Measurements from ENCODE around the gene MRGPRF. TPM values are rescaled to one million over a fixed set of nuclear protein-coding genes. Genes with fewer than 3 reads are reported as not detected.

MRGPRF gene
- total RNA-seq, 4 donors from 2014 or later, result 88.9 to 213 (median 165) TPM

DNA sequence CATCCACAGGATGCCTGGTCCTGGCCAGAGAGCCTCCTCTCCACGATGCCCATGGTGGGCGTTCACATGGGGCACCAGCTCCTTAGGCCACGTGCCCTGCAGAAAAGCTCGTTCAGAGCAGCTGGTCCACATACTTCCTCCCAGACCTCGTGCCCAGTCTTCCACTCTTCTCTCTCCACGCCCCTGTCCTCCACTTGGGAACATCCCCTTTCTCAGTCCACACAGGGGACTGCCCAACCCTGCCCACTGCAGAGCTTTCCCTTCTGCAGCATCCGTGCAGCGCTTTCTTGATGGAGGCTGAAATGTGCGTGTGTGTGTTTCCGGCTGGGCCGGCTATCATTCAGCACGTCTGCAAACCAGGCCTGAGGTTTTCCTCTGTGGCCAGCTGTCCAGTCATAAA lies 46.9 kb upstream of the MRGPRF start:
- no peak overlapping the region for H3K4me3 ChIP-seq
- ATAC-seq, result no peak
- H3K9me3 ChIP-seq, result no peaks in the 10 kb centered on the region
- H3K4me1 ChIP-seq, result peaks cover 0 to 89% (median 6%) of the 10 kb centered on the region in 3 donors
- H3K27me3 ChIP-seq, result no peaks in the 10 kb centered on the region
- TF ChIP-seq POLR2A (IDR thresholded peaks at IDR 0.05), result no peak
- no peak for TF ChIP-seq EP300 (IDR thresholded peaks at IDR 0.05)
- TF ChIP-seq, protein P1, sequence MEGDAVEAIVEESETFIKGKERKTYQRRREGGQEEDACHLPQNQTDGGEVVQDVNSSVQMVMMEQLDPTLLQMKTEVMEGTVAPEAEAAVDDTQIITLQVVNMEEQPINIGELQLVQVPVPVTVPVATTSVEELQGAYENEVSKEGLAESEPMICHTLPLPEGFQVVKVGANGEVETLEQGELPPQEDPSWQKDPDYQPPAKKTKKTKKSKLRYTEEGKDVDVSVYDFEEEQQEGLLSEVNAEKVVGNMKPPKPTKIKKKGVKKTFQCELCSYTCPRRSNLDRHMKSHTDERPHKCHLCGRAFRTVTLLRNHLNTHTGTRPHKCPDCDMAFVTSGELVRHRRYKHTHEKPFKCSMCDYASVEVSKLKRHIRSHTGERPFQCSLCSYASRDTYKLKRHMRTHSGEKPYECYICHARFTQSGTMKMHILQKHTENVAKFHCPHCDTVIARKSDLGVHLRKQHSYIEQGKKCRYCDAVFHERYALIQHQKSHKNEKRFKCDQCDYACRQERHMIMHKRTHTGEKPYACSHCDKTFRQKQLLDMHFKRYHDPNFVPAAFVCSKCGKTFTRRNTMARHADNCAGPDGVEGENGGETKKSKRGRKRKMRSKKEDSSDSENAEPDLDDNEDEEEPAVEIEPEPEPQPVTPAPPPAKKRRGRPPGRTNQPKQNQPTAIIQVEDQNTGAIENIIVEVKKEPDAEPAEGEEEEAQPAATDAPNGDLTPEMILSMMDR (IDR thresholded peaks at IDR 0.05), result no peak
- no peak for TF ChIP-seq POLR2AphosphoS5 (IDR thresholded peaks at IDR 0.05)
- H3K36me3 ChIP-seq, result peaks cover 0 to 86% of the 10 kb centered on the region in 2 donors
- H3K27ac ChIP-seq, result peak overlapping the region in 3 of 4 donors; percentile 24 to 50 (median 42)
- 55% methylated on average over 5 of the region's 12 CpGs; no CpG with 5 or more reads in 1 of the 2 donors for WGBS, 2 donors (ENCODE audit: low coverage in 1 of 2)

DNA sequence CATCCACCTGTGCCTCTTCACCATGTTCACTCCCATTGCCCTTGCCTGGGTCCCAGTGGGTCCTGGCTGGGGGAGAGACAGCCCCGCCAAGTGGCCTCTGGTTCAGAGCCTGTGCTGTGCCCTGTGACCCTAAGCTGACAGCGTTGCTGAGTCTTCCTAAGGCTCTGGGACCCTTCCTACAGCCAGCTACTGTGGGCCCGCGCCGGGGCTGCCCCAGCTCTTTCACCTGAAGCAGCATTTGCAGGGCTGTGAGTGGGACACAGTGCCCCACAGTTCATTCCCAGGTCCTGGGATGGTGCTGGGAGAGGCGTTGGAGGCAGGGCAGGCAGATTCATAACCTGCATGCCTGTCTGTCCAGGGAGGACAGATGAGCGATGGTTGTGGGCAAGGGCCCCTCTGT lies 46.4 kb upstream of the MRGPRF start:
- ATAC-seq, result no peak
- peaks cover 0 to 89% of the 10 kb centered on the region in 2 donors for H3K36me3 ChIP-seq
- H3K27ac ChIP-seq, result peak overlapping the region in 2 of 4 donors; percentile 2 to 42
- no peaks in the 10 kb centered on the region for H3K9me3 ChIP-seq
- no peaks in the 10 kb centered on the region for H3K27me3 ChIP-seq
- no peak for TF ChIP-seq POLR2AphosphoS5 (IDR thresholded peaks at IDR 0.05)
- no peak for TF ChIP-seq POLR2A (IDR thresholded peaks at IDR 0.05)
- no peak for TF ChIP-seq EP300 (IDR thresholded peaks at IDR 0.05)
- TF ChIP-seq, protein P1 (IDR thresholded peaks at IDR 0.05), result no peak
- 60% methylated on average over 2 of the region's 7 CpGs; no CpG with 5 or more reads in 1 of the 2 donors for WGBS, 2 donors (ENCODE audit: low coverage in 1 of 2)
- H3K4me3 ChIP-seq, result no peak overlapping the region
- peaks cover 0 to 89% (median 2%) of the 10 kb centered on the region in 3 donors for H3K4me1 ChIP-seq

DNA sequence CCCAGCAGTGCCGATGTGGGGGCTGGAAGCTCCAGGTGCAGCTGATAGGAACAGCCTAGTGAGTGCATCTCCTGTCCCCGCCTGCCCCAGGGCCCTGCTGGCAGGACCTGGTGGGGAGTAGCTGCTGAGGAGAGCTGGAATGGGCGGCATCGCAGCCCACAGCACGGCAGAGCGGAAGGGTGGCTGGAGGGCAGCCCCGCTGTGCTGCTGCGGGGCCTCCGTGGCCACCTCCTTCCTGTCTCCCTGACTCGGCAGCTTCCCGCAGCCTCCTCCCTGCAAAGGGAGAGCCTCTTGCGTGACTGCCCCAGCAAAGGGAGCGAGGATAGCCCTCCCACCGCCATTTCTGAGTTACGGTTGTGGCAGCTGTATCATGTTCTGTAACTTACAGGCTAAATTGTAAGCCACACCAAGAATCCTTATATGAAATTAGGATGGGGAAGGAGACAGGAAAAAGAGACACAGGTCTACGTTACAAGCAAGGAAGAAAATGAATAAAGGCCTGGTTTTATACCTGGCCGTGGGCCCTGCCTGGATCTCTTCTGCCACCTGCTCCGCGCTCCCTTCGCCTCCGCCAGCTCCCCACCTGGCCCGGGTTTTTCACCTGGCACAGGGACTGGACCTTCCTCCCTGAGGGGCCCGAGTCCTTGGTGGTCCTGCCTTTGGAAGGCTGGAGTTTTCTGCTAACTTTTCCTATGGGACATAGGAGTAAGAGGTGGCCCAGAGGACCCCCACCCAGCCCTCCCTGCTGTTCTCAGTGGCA lies 45.6 kb upstream of the MRGPRF start:
- H3K36me3 ChIP-seq, result peaks cover 0 to 89% of the 10 kb centered on the region in 2 donors
- no peaks in the 10 kb centered on the region for H3K27me3 ChIP-seq
- no peak overlapping the region for H3K4me3 ChIP-seq

DNA sequence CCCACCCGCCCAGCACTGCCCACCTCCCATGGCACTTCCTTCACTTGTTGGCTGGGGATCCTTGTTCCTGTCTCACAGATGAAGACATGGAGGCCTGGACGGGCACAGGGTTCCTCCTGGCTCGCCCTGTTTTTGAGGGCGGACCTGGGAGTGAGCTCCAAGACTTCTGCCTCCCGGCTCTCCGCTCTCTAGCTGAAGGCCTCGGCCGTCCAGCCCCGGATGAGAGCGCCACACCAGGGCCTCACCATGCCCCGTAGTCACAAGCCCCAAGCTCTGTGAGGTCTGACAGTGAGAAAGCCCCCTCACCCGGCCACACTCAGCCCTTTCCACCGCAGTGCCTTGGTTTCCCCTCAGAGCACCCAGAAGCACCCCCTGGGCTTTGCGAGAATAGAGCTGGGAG lies 44.8 kb upstream of the MRGPRF start:
- Histone ChIP-seq H3K4me3 (no peak overlapping the region), H3K27me3 (no peaks in the 10 kb centered on the region), H3K9me3 (no peaks in the 10 kb centered on the region), H3K4me1 (peaks cover 0 to 89% (median 13%) of the 10 kb centered on the region in 3 donors), H3K27ac (peak overlapping the region in 1 of 4 donors; percentile 42), H3K36me3 (peaks cover 0 to 85% of the 10 kb centered on the region in 2 donors)
- WGBS, 2 donors (ENCODE audit: low coverage in 1 of 2), result no CpG with 5 or more reads among the region's 14 CpGs
- no peak for ATAC-seq
- TF ChIP-seq POLR2AphosphoS5 (IDR thresholded peaks at IDR 0.05) (no peak), EP300 (IDR thresholded peaks at IDR 0.05) (no peak), POLR2A (IDR thresholded peaks at IDR 0.05) (no peak)
- TF ChIP-seq, protein P1 (IDR thresholded peaks at IDR 0.05), result no peak

More for the DNA sequence above, 45.6 kb upstream of the MRGPRF start:
- Histone ChIP-seq H3K4me1 (peaks cover 0 to 89% (median 5%) of the 10 kb centered on the region in 3 donors), H3K9me3 (no peaks in the 10 kb centered on the region), H3K27ac (peak overlapping the region in 1 of 4 donors; percentile 42)
- WGBS, 2 donors (ENCODE audit: low coverage in 1 of 2), result 60 to 76% methylated on average over 1 to 8 of the region's 23 CpGs
- TF ChIP-seq POLR2AphosphoS5 (IDR thresholded peaks at IDR 0.05), result no peak
- no peak for TF ChIP-seq POLR2A (IDR thresholded peaks at IDR 0.05)
- TF ChIP-seq, protein P1 (IDR thresholded peaks at IDR 0.05), result no peak
- TF ChIP-seq EP300 (IDR thresholded peaks at IDR 0.05), result no peak
- ATAC-seq, result no peak

DNA sequence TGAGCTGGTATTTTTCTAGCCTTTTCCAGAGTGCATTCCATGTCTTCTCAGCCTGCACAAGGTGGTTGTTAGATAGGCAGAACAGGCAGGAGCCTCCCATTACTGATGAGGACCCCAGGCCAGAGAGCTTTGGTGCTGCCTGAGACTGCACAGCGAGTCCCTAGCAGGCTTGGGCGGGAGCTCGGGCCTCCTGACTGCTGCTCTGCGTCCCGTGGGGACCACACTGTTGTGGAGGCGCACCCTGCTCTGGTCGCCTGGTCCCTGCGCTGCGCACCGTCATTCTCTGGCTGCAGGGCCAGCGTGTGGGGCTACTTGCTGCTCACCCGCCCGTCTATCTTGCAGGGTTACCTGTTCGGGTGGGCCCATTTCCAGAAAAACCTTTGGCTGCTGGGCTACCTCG lies 44.2 kb upstream of the MRGPRF start:
- peaks cover 0 to 79% of the 10 kb centered on the region in 2 donors for H3K36me3 ChIP-seq
- TF ChIP-seq, protein P1 (IDR thresholded peaks at IDR 0.05), result no peak
- TF ChIP-seq EP300 (IDR thresholded peaks at IDR 0.05) (no peak), POLR2AphosphoS5 (IDR thresholded peaks at IDR 0.05) (no peak), POLR2A (IDR thresholded peaks at IDR 0.05) (no peak)
- peak overlapping the region in 1 of 4 donors; percentile 42 for H3K27ac ChIP-seq
- no peak for ATAC-seq
- H3K4me3 ChIP-seq, result no peak overlapping the region
- H3K4me1 ChIP-seq, result peaks cover 0 to 89% (median 18%) of the 10 kb centered on the region in 3 donors
- H3K9me3 ChIP-seq, result no peaks in the 10 kb centered on the region
- 83 to 100% methylated on average over 2 to 3 of the region's 15 CpGs for WGBS, 2 donors (ENCODE audit: low coverage in 1 of 2)
- H3K27me3 ChIP-seq, result no peaks in the 10 kb centered on the region
